Activated CD8-positive, alpha-beta memory T cell treated with anti-CD3 and anti-CD28 coated beads for 48 hours (primary cell): ENCODE measurements around the gene BANP.
"Not testable (repeated sequence)": the region's sequence is repeated elsewhere in the genome, so short reads cannot be mapped to it uniquely, and the experiment has no call there.

Experiments
- DNase-seq, 3 experiments: peaks; one replicate each; pipeline ENCODE4 v3.0.0-alpha.2; 2020; ENCODE audit warnings: low read depth in 2 of 3, low spot score in 2 of 3

Gene BANP

DNA sequence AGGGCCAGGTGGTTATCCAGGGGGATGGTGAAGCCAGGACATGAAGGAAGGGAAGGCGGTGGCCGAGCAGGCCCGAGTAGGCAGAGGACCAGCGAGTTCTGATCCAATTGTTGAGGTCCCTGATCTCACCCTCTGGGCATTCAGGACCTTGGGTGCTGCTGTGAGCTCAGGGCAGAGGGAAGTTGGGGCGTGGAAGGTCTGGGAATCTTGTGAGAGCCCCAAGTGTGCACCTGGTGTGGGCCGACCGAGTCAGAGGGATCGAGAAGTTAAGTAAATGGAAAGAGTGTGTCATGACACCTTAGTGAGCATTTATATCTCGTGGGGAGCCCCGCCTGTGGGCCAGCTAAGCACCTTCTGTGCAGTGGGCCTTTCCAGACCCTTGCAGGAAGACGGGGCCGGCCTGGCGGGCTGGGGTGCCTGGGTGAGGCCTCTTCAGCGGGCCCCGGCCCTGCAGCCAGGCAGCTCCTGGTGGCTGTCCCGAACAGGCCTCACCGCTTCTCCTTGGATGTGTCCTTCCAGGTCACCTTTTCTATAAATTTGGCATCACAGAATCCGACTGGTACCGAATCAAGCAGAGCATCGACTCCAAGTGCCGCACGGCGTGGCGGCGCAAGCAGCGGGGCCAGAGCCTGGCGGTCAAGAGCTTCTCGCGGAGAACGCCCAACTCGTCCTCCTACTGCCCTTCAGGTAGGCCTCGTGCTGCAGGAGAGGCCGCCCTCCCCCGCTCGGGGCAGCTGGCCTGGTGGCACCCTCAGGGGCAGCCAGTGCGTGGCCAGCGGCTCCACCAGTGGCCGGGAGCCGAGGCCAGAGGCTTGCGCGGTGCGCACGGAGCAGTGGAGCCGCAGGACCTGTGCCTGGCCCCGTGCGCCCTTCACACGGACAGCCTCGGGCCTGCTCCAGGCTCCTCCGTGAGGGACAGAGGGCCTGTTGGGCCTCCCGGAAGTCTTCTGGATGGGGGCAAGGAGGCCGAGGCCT is 76.0 kb downstream of the BANP start:
- no peak for DNase-seq

DNA sequence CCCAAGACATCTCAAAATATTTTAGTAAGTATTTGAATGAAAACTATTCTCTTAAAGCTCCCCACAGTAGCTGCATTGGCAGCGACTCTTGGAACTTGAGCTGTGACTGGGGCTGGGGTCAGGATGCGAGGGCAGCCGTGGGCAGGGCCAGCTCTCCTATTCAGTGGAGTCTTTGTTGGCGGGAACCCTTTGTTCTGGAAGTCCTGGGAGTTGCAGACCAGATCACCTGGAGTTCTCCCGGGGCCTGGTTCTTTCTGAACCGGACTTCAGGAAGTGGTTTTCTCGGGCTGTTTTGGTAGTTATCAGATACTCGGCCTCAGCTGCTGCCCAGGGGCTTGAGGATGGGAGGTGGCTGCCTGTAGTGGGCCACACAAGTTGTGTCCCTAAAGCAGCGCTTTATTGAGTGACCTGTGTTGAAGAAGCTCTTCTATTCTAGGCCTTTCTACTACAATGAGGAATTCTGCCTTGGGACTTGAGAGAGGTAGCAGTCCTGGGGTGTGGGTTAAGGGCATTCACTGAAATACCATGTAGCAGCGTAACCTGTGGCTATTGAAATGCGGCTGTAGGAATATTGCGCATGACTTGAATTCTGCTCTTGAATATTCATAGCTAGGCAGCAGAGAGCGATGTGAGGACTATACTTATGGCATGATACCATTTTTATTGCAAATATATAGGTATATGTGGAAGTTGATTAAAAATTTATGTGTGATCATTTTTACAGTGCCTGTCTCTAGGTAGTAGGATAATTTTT is 77.1 kb downstream of the BANP start:
- not testable (repeated sequence) for DNase-seq

DNA sequence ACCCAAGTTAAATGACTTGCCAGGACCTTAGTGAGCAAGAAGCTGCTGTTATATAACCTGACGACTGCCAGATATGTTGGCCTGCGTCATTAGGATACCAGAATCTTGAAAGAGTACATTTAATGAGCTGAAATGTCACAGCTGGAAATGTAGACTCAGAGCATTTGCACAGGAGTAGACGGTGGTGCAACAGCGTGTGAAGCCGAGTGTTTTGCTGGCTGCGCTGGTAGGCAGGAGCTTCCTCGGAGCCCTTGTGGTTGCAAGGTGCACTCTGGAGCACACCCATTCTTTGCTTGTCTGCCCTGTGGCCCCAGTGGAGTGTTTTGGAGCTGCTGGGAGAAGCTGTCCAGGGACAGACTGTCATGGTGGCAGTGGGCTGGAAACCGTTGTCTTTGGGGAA is 79.3 kb downstream of the BANP start:
- no peak for DNase-seq

DNA sequence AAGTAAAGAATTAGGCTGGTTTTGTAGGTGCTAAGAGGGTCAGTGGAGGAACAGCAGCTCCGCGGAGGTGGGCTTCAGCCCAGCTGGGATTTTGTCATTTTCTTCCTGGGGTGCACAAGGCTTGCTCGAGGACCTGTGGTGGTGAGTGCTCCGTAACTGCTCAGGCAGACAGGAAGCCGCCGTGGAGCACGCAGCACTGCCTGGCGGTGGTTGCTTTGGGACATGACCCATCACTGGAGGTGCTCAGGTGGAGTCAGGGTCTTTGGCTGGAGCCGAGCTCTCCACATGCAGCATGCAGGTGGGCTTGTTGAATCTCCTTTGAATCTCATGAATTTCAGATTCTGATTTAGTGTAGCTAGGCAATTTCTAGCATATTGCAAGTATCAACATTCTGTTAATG is 79.7 kb downstream of the BANP start:
- DNase-seq: not testable (repeated sequence)

DNA sequence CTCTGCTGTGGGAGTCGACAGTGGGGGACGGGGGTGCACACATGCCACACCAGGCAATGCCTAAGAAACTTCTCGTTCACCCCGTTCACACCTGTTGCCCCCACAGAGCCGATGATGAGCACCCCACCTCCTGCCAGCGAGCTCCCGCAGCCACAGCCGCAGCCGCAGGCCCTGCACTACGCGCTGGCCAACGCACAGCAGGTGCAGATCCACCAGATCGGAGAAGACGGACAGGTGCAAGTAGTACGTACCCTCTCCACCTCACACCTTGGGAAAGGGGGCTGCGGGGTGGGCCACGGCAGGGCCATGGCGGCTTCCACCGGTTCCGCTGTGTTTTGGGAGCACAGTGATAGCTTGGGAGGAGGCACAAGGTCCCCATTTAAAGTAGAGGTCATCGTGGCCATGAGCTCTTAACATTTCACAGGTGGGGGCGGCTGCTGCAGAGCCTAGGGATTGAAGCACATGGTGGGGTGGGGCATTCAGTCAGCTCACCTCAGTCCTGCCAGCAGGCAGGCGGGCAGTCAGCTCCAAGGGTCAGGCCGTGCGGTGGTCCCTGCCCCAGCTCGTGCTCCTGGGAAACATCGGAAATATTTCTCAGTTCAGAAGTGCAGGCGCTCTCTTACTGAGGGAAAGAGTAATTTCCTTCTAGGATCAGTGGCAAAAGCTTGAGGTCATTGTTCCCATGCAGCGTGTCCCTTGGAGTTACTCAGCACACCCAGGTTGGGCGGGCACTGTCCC is 81.9 kb downstream of the BANP start:
- DNase-seq: not testable (repeated sequence)

DNA sequence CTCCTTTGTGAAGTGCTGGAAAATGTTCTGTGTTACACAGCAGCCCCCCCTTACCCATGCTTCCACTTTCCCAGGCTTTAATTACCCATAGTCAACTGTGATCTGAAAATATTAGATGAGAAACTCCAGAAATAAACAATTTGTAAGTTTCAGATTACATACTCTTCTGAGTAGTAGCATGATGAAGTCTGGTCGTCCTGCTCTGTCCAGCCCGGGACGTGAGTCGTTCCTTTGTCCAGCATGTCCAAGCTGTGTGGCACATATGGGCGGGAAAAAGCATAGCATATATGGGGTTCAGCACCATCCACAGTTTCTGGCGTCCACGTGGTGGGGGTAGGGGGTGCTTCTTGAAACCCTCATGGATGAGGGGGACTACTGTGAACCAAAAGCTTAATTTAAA is 83.5 kb downstream of the BANP start:
- DNase-seq: no peak

DNA sequence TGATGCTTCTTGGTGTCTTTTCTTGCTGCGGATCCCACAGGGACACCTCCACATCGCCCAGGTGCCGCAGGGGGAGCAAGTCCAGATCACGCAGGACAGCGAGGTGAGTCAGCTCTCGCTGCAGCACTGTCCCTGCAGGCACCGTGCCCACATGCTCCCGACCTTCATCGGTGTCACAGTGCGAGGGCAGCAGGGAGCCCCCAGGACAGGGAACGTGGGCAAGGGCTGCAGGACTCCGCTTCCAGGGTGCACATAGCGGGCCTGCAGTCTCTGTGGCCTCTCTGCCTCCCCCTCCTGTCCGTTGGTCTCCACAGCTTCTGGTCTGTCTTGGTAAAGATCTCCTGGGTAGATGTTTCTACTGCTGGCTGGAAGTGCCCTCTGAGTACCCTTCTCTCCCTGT is 84.1 kb downstream of the BANP start:
- DNase-seq: no peak

DNA sequence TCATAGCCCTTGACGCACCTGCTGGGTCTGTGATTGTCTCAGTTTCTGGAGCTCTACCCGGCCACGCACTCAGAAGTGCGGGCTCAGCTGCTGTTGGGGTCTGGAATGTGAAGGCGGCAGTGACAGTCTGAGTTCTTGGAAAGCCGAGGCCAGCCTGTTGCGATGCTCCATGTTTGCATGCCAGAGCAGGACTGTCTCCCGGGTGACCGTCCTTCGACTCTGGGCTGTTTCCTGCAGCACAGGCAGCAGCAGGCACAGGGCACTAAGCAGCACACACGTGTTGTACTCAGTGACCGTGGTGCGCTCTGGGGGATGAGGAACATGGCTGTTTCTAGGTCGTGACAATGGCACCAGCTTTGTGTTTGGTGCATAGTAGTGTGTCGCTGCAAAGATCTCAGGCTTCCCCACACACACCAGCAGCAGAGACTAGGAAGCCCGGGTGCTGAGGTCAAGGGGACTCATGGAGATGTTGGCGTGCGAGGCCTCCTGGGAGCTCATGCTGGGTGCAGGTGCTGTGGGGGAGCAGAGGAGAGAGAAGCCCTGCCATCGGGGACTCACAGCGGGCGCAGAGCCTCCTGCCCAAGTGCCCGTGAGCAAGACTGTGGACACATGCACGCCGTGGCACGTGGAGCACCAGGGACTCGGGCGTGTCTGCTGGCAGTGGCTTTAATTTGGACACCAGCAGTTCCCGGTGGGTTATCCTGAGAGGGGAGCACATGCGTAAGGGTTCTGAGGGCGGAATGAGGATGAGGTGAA is 84.8 kb downstream of the BANP start:
- DNase-seq: not testable (repeated sequence)

DNA sequence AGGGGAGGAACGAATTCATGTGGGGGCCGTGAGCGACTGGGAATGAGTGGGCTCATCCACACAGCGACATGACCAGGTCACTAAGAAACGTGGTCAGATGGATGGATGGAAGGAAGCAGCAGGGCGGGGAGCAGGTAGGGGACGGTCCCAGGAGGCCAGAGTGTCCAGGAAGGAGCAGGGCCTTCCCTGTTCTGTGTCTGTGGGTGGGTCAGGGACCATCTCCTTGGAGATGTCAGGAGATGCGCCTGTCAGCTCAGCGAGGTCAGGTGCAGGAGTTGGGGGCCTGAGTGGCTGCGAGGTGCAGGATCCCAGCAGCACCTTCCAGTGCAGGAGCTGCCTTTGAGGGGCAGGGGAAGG is 85.4 kb downstream of the BANP start:
- not testable (repeated sequence) for DNase-seq

DNA sequence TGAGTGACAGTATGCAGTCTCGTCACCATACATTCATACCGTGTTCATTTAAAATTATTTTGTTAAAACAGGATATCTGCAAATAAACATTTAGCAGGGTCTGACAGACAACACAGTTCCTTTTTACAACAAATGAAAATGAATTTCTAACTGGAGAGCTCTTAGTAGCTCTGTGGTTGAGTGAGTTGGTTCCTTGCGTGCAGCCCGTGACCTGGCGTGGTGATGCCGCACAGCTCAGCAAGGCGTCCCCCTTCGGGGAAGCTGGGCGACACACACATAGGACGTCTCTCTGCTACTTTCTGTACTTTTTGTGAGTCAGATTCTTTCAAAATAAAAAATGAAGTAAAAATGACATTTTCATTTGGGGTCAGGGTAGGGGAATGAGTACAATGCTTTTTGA is 86.1 kb downstream of the BANP start:
- not testable (repeated sequence) for DNase-seq

DNA sequence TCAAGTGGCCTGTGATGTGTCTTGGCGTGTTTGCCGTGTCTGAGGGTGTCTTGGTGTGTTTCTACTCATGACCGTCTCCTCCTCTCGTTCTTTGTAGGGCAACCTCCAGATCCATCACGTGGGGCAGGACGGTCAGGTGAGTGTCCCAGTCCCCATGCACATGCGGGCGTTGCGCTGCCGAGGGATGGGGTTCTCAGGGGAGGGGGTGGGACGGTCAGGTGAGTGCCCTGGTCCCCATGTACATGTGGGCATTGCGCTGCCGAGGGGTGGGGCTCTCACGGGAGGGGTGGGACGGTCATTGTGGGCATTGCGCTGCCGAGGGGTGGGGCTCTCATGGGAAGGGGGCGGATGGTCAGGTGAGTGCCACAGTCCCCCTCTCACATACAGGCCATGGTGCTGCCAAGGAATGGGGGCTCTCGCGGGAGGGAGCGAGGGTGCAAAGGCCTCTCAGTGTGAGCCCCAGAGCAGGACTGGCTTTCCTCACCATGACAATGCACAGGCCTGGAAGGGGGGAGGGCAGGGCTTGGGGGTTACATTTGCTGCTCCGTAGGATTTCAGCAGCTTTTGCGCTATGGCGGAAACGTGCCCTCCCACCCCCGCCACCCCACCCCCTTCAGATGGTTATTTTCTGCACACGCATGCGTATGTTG is 86.8 kb downstream of the BANP start:
- not testable (repeated sequence) for DNase-seq

DNA sequence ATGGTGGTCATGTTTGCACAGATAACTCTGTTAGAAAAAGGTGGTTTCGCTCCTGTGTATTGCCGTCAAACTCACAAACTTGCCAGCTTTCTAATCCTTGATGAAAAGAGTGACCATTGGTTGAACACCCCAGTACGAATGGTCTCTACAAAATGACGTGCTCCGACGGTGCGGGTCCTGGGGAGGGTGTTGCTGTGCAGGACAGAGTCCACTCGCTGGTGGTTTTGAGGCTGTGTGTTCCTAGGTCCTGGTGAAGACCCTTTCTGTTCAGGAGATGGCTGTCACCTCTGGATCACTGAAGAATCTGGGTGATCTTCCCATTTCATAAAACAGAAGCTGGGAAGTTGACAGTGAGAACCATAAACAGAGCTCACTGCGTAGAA is 87.3 kb downstream of the BANP start:
- not testable (repeated sequence) for DNase-seq

DNA sequence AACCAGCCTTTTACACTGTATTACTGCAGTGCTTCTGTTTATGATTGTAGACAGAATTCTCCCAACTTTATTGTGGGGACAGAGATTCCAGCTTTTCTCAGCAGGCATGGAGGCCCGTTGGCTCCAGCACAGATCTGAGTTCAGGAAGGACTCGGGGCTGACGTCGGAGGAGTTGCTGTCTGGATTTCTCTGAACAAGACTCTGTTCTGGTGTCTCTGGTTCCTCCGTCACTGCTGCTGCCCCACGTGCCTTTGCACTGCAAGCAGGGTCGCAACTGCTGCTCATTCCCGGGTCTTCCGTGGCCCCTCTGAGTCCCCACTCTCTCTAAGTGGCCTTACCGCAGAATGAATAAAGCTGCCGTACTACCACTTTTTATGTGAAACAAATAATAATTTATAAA is 88.4 kb downstream of the BANP start:
- DNase-seq: no peak

DNA sequence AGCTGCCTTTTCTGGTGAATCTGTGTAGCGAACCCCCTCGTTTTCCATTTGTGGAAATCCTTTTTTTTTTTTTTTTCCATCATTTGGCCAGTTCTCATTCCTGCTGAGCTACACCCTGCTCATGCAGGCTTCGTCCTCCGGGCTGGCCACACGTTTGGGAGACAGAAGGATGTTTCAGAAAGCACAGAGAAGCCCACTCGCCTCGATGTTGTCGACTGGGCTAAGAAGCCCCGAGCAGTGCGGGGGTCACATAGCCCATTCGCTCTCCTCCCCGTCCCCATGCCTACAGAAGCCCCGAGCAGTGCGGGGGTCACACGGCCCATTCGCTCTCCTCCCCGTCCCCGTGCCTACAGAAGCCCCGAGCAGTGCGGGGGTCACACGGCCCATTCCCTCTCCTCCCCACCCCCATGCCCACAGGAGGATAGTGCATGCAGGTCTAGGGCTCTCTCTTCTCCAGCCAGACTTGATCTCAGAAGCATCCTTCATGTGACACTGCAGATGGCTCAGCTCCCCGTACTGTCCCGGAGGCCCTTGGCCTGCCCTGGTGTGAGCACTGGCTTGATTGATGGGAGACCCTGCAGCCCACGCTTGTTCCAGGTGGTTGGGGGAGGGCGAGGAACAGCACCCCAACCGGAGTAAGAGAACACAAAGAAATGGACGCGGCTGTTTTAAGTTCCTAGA is 89.1 kb downstream of the BANP start:
- DNase-seq: not testable (repeated sequence)

DNA sequence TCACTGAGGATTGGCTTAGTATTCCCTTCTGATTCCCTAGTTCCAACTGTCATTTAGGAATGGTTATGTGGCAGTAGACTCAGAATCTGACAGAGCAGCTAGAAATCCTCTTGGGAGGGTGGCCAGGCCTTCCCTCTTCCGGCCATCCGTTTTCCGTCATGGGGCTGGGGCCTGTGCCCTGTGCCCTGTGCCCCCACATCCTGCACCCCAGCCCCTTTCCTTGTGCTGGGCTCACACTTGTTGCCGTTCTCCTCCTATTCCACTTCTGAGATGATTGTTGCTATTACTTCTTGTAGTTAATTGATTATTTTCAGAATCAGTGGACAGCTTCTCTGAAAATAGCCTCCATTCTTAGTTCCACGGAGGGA is 89.6 kb downstream of the BANP start:
- DNase-seq: not testable (repeated sequence)

DNA sequence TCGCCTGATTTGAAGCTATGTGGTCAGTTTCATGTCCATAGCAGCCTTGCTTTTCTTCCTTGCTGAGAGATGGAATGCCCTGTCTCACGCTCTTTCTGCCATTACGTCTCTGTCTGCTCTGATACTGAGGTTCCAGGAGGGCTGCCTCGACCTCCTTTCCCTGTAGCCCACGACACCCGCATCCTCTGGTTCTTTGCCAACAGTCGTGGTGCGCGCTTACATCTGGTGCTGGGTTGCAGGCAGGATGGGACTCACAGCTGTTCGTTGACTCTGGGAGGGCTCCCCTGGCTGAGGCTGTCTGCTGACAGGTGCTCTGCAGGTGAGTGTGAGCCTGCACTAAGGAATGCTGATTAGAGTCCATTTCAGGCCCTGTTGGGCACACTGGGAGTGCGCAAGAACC is 90.3 kb downstream of the BANP start:
- DNase-seq: not testable (repeated sequence)

DNA sequence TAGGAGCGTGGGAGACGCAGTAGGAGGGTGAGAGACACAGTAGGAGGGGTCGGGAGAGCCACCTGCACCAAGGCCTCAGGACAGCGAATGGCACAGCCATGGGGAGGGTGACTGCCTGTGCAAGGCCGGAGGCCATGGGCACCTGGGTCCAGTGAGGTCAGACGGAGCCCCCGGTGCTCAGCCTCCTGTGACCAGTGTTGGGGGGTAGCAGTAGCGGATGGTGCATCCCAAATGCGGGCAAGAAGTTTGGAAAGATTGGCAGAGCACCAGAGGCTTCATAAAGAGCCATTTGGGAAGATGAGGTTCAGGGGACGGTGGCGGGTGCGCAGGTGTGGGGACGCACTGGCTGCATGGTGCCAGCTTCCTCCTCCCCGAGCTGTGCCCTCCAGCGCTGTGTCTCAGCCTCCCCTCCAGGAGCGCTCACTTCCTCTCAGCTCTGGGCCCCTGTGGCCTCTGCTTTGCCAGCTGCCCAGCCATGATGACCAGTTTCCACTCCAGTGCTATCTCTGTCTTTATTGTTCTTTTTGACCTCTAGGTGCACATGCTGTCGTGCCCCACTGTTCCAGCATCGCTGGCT is 90.8 kb downstream of the BANP start:
- not testable (repeated sequence) for DNase-seq

DNA sequence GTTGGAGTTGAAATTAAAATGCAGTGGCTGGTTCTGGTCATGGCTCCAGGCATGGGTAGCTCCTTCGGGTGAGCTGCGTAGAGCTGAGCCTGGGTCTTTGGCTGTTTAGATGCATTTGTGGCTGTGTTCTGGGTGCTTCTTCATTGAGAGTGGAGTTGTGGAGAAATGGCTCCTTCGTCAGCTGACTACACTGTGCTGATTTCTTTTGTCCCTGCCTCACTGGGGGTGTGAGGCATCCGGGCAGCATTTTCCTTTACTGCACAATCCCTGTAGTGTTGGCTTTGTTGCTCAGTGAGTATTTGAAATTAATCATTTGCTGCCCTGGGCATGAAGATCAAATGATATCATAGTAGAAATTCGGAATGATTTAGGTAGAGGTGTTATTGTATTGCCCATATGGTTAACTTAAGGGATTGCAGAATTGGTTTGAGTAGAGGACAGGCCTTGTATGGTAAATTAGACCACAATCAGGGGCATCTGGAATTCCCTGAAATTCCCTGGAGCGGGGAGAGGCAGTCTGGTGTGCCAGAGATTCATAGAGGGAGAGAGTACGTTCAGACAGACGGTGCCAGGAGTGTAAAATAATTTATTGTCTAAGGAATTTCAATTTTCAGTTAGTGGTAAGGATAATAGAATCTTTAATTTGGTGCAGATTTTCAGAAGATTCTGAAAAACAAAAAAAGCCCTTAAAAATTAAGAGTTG is 92.1 kb downstream of the BANP start:
- not testable (repeated sequence) for DNase-seq

DNA sequence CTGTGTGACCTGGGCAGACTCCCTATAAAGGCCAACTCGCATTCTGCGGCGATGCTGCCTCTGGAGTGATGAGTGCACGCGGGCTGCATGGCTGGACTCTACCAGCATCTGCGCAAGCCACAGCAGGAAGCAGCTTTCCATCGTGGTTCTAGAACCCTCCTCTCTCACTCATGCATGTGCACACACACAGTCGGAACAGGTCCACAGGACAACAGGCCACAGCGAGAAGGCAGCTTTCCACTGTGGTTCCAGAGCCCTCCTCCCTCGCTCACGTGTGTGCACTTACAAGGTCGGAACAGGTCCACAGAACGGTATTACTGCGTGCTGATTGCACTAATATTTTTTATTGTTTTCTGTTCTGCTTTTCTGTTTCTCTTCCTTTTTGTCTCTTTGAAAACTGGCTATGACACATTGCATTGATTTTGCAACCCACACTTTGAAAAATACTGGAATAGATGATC is 92.9 kb downstream of the BANP start:
- not testable (repeated sequence) for DNase-seq
